Measurements from ENCODE around the gene IRF4.

The IRF4 gene

GRCh38 chr6:399785-400534 lies 8.4 kb downstream of the IRF4 start:
- DNase-seq = no peak

GRCh38 chr6:400815-401214 lies 9.3 kb downstream of the IRF4 start:
- DNase-seq = no peak

- no peak for DNase-seq
Measured at GRCh38 chr6:401239-401993, 9.9 kb downstream of the IRF4 start.

- DNase-seq = no peak
Measured at GRCh38 chr6:401994-402640, 10.6 kb downstream of the IRF4 start.

- DNase-seq = no peak
Measured at GRCh38 chr6:402901-403658, 11.5 kb downstream of the IRF4 start.

- no peak for DNase-seq
Measured at GRCh38 chr6:403659-404655, 12.4 kb downstream of the IRF4 start.

- DNase-seq = no peak
Measured at GRCh38 chr6:404685-405423, 13.3 kb downstream of the IRF4 start.

GRCh38 chr6:408148-408547 lies 16.6 kb downstream of the IRF4 start:
- no peak for DNase-seq

- DNase-seq = peak; percentile 11 to 35
Measured at GRCh38 chr6:408599-409102, 17.1 kb downstream of the IRF4 start.

GRCh38 chr6:409370-409972 lies 17.9 kb downstream of the IRF4 start:
- DNase-seq = no peak

GRCh38 chr6:410555-411395 lies 19.2 kb downstream of the IRF4 start:
- no peak for DNase-seq

- no peak for DNase-seq
Measured at GRCh38 chr6:411402-412145, 20.0 kb downstream of the IRF4 start.

- no peak for DNase-seq
Measured at GRCh38 chr6:412146-412886, 20.8 kb downstream of the IRF4 start.

- no peak for DNase-seq
Measured at GRCh38 chr6:414447-414846, 22.9 kb downstream of the IRF4 start.

GRCh38 chr6:415087-415486 lies 23.5 kb downstream of the IRF4 start:
- DNase-seq = no peak

GRCh38 chr6:421211-421610 lies 29.7 kb downstream of the IRF4 start:
- DNase-seq = no peak

GRCh38 chr6:422433-423054 lies 31.0 kb downstream of the IRF4 start:
- no peak for DNase-seq

Data from SHP77 (cell line).